Chondrocyte (in vitro differentiated cells): ENCODE data around the gene SPI1. TPM values are rescaled to one million over a fixed set of nuclear protein-coding genes. Genes with fewer than 3 reads are reported as not detected.

Experiments
- DNase-seq: peaks from one replicate; pipeline ENCODE4 v3.0.0; 2021; ENCODE audit warnings: mixed read lengths, low spot score
- H3K27ac Mint-ChIP-seq: one replicate; pipeline ENCODE4 v1.8.0; 2021; ENCODE audit warnings: mild to moderate bottlenecking, moderate library complexity, mixed read lengths; ENCODE audit not compliant: unreplicated experiment
- H3K27me3 Mint-ChIP-seq: 2 replicates; pipeline ENCODE4 v1.8.0; 2021; ENCODE audit warnings: low read depth, mixed read lengths
- H3K36me3 Mint-ChIP-seq: 2 replicates; pipeline ENCODE4 v1.8.0; 2021; ENCODE audit warnings: low read depth, mixed read lengths
- H3K4me1 Mint-ChIP-seq: 2 replicates; pipeline ENCODE4 v1.8.0; 2021; ENCODE audit warnings: low read depth, mild to moderate bottlenecking, mixed read lengths
- H3K4me3 Mint-ChIP-seq: one replicate; pipeline ENCODE4 v1.8.0; 2021; ENCODE audit warnings: mild to moderate bottlenecking, moderate library complexity, mixed read lengths; ENCODE audit not compliant: unreplicated experiment
- H3K9me3 Mint-ChIP-seq: 2 replicates; pipeline ENCODE4 v1.8.0; 2021; ENCODE audit warnings: low read depth, mixed read lengths
- CTCF ChIP-seq: fragments of 200-600 bp; sonication (generic); IDR thresholded peaks from 2 replicates; pipeline ENCODE4 v1.5.0; 2021; ENCODE audit warnings: antibody characterized with exemption, mild to moderate bottlenecking, moderate library complexity
- total RNA-seq: library from RNA; stranded (reverse); gene quantifications from 3 replicates; pipeline ENCODE4 v1.2.1, GENCODE V29; 2021

The SPI1 gene
- total RNA-seq, 1 donor from 2014 or later: not detected

GRCh38 chr11:47375546-47376085 is 2.7 kb downstream of the SPI1 start:
- H3K4me1 Mint-ChIP-seq: no peaks in the 10 kb centered on the region
- no peak overlapping the region for H3K27ac Mint-ChIP-seq
- no peak for TF ChIP-seq CTCF
- no peak overlapping the region for H3K4me3 Mint-ChIP-seq
- H3K36me3 Mint-ChIP-seq: no peaks in the 10 kb centered on the region
- H3K9me3 Mint-ChIP-seq: no peaks in the 10 kb centered on the region
- no peaks in the 10 kb centered on the region for H3K27me3 Mint-ChIP-seq
- no peak for DNase-seq

GRCh38 chr11:47375020-47375419 is 3.3 kb downstream of the SPI1 start:
- H3K27me3 Mint-ChIP-seq: no peaks in the 10 kb centered on the region
- no peak for DNase-seq
- H3K4me3 Mint-ChIP-seq: no peak overlapping the region
- no peaks in the 10 kb centered on the region for H3K36me3 Mint-ChIP-seq
- H3K27ac Mint-ChIP-seq: no peak overlapping the region
- H3K4me1 Mint-ChIP-seq: no peaks in the 10 kb centered on the region
- no peaks in the 10 kb centered on the region for H3K9me3 Mint-ChIP-seq
- no peak for TF ChIP-seq CTCF

- H3K27me3 Mint-ChIP-seq: no peaks in the 10 kb centered on the region
- no peak overlapping the region for H3K4me3 Mint-ChIP-seq
- no peak for TF ChIP-seq CTCF
- DNase-seq: no peak
- no peak overlapping the region for H3K27ac Mint-ChIP-seq
- no peaks in the 10 kb centered on the region for H3K4me1 Mint-ChIP-seq
- H3K9me3 Mint-ChIP-seq: no peaks in the 10 kb centered on the region
- H3K36me3 Mint-ChIP-seq: no peaks in the 10 kb centered on the region
Observed at GRCh38 chr11:47374720-47375019, 3.7 kb downstream of the SPI1 start.

GRCh38 chr11:47373876-47374719 is 4.2 kb downstream of the SPI1 start:
- no peaks in the 10 kb centered on the region for H3K36me3 Mint-ChIP-seq
- H3K27ac Mint-ChIP-seq: no peak overlapping the region
- TF ChIP-seq CTCF: peak; percentile 98
- H3K4me1 Mint-ChIP-seq: no peaks in the 10 kb centered on the region
- no peak for DNase-seq
- peaks cover 2% of the 10 kb centered on the region for H3K27me3 Mint-ChIP-seq
- H3K4me3 Mint-ChIP-seq: no peak overlapping the region
- no peaks in the 10 kb centered on the region for H3K9me3 Mint-ChIP-seq

GRCh38 chr11:47372422-47372821 is 5.9 kb downstream of the SPI1 start:
- no peaks in the 10 kb centered on the region for H3K36me3 Mint-ChIP-seq
- TF ChIP-seq CTCF: no peak
- no peaks in the 10 kb centered on the region for H3K4me1 Mint-ChIP-seq
- no peak overlapping the region for H3K27ac Mint-ChIP-seq
- no peak overlapping the region for H3K4me3 Mint-ChIP-seq
- no peaks in the 10 kb centered on the region for H3K9me3 Mint-ChIP-seq
- peaks cover 2% of the 10 kb centered on the region for H3K27me3 Mint-ChIP-seq
- DNase-seq: no peak
